GM19035 (cell line): ENCODE measurements around the gene HEPACAM2.

Source experiments
- ATAC-seq: cut with Tn5 transposase; IDR thresholded peaks from one replicate; pipeline ENCODE4 v1.9.1; 2021; ENCODE audit not compliant: unreplicated experiment

HEPACAM2 gene

DNA sequence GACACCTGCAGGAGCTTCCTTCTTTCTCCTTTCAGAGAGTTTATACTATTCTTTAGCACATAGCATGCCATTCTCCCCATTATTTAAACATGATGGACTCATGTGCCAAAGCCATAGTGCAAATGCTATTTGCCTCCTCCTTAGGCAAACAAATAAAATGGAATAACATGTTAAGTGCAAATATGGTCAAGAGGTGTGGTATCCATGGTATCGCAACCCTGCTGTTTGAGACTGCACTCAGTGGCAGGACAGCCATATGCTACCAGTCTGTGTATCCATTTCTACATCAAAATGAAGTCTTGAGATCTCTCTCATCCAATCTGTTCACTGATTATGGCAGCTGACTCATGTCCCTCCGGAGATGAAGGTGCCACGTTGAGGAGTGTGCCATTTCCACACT is 22.8 kb downstream of the HEPACAM2 start:
- ATAC-seq, result no peak

DNA sequence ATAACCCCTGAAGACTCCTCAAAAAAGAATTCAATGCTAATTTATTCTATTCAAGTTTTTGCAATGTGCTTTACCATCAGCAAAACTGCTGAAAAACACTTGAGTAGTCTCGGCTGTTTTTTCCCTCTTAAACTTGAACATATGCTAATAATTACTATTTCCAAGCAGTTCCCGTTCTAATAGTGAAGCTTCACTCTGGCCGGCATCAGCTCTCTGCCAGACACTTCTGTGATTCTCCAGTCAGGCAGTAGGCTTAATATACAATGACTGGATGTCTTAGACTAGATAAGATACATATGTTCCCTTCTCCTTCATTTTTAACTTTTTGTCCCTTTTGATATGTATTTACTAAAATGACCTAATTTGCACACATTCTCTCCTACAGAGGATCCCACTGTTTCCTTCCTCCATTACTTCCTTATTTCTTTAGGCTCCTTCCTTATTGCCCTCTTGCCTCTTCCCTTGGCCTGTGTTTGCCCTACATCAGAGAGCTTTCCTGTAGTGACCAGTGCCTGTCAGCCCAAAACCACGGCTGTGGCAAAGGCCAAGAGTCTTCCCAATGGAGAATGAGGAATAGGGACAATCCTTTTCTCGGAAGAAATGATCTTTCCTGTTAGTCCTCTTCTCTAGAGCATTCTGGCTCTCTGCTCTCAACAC is 23.5 kb downstream of the HEPACAM2 start:
- no peak for ATAC-seq

DNA sequence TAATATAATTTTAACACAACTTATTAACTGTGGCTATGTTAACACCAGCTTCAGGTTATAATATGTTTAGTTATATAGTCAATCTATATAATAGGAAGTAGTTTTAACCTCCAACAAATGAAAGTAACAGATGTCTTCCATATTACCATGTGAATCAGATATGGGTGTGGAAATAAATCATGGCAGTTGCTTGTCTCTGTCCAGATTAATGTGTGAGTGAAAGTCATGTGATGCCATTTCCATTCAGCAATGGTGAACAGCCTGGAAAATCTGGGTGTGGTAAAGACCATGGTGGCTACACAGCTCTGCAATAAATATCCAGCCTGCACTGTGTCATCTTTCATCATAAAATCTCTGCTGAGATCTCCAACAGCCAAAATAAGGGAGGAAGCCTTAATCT is 27.8 kb downstream of the HEPACAM2 start:
- no peak for ATAC-seq

DNA sequence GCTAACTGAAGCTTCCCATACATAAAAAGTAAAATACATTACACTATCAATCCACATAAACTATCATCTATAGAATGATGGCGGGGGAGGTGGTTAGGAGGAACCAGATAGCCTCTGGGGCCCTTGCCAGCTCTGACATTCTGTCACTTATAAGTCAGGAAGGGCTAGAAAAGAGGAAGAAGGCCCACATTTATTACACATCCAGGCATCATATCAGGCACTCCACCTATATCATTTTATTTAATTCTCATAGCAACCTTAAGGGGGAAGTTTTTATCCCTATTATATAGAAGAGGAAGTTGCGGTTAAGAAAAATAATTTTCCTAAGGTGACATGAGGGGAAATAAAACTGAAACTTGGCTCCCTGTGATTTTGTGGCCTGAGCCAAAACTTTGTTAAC is 29.9 kb downstream of the HEPACAM2 start:
- ATAC-seq, result no peak

DNA sequence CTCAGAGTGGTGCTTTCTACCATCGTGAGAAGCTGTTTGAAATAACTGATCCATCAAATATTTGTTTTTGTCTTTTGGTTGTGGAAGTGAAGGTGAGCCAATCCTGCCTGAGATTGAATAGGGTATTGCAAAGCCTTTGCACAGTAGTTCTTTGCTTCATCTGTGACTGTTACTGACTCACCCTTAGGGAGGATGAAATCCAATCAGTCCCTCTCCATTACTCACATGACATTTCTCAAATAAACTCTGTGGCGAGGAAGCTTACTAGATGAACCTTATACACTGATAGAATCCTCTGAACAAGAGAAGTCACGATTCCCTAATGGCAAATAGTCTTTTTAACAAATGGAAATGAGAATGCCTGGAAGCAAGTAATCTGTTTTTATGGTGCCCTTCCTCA is 31.9 kb downstream of the HEPACAM2 start:
- no peak for ATAC-seq

DNA sequence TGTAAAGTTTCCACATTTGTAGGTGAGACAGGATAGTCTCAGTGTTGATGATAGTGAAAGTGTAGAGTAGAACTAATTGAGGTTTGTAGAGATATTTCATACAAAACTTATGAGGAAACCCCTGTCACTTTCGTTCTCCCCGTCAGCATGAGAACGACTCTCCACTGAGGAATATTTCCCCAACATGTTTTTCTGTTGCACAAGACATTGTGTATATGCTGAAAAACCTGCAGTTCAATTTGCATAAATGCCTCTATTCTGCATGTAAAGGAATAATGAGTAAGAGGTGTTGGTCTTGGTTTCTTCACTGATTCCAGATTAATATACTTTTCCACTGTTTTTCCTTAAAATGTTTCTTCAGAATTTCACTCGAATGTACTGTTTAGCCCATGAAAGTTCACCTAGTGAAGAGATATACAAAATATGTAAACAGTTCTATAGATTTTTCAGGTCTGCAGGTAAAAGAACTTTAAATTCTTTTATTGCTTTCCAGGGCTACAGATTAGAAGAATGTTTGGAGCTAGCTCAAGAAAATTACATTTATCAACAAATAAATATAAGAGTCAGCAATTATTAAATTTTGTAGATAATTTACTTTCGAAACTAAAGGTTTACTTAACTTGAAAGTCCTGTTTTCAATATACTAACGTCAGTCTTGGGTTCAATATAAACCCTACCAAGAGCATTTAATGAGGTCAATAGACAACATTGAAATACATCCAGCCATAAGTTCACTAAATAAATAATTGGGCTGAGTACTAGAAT is 37.2 kb downstream of the HEPACAM2 start:
- no peak for ATAC-seq

DNA sequence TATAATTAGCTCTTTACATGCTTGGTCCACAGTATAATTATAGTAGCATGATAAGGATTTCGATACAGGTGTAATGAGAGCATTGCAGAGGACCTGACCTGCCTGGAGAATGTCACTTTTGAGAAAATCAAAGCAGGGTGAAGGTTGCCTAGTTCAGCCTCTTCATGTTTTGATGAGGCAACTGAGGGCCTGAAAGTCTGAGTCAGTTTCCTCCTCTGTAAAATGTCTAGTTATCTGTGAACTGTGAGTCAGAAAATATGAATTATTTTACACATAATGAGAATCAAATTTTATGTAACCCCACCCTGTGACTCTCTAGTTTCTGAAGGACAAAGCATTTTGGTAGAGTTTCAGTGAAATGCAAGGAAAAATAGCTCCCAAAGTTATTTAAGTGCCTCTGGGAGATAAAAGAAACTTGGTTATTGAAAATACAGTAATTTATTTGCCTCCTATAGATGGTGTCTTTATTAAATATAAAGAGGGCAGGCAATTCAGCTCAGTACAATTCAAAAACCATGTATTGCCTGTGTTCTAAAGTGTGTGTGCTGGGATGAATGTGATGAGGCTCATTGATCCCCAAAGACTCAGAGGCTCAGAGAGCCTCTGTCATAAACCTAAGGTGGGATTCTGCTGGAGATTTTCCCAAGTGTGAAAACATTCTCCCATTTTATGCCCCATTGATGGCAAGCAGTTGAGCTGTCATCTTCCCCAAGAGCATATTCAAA is 40.8 kb downstream of the HEPACAM2 start:
- no peak for ATAC-seq

DNA sequence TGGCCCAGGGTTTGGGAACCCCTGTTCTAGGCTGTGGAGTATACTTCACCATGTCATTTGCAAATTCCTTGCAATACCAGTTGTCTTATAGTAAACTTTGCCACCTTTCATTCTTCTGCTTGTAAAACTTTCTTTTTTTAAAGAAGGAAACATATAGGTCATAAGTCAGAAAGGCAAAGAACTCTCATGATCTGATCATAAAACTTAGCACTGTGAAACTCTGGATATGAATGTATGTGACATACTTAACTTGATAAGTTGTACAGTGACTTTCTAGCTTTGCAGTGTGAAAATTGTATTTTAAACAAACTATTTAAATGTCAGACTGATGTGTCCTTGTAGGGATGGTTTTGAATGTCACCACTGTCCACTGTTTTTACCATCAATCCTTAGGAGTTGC is 47.1 kb downstream of the HEPACAM2 start:
- ATAC-seq, result no peak

DNA sequence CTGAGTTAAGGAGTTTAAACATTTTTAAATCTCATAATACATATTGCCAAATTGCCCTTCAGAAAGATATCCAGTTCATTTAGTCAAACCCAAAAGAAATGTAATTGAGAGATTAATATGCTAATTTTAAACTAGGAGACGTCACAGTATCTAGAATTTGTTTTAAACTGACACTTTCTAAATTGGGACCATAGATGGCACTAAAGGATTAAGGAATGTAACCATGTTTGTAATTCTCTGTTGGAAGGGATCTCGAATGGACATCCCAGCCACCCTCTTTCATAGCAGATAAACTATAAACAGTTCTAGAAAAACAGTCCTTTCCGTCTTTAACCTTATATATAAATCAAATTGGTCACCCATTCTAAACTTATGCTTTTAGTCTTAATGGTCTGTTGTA is 48.1 kb downstream of the HEPACAM2 start:
- ATAC-seq, result no peak

DNA sequence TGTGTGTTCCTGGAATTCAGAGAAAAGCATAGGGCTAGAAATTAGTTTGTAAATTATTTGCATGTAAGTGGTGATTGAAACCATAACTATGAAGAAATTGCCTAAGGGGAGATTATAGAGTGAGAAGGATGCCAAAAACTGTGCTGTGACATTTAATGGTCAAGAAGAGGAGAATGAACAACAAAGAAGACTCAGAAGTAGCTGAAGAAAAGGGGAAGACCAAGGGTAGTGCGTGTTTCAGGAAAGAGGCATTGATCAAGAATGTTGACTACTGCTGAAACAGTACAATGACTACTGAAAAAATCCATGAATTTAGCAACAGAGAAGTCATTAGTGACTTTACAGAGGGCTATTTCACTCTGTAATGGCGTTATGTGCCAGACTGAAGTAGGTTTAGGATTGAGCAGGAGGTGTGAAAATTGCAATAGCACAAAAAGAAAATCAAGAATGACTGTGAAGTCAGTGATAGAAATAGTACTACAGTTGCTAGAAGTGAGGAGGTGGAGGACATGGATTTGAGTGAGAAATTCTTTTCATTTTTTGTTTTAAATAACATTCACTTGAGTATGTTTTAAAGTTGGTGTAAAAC is 49.2 kb downstream of the HEPACAM2 start:
- ATAC-seq, result no peak

DNA sequence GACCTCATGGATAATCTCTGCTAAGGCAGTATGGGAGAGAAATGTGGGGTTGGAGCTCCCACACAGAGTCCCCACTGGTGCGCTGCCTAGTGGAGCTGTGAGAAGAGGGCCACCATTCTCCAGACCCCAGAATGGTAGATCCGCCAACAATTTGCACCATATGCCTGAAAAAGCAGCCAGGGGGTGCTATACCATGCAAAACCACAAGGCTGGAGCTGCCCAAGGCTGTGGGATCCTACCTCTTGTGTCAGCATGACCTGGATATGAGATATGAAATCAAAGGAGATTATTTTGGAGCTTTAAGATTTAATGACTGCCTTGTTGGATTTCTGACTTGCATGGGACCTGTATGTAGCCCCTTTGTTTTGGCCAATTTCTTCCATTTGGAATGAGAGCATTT is 51.0 kb downstream of the HEPACAM2 start:
- ATAC-seq, result no peak

DNA sequence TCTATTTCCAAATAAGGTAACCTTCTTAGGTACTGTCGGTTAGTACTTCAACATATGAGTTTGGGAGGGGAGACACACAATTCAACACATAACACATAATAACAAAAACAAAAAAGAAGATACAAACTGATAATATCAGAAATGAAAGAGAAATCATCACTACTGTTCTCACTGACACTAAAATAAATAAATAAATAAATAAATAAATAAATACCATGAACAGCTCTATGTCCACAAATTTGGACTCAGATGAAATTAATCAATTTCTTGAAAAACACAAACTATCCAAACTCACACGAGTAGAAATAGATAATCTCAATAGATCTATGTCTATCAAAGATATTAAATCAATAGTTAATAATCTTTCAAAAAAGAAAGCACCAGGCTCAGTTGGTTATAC is 53.6 kb downstream of the HEPACAM2 start:
- no peak for ATAC-seq

DNA sequence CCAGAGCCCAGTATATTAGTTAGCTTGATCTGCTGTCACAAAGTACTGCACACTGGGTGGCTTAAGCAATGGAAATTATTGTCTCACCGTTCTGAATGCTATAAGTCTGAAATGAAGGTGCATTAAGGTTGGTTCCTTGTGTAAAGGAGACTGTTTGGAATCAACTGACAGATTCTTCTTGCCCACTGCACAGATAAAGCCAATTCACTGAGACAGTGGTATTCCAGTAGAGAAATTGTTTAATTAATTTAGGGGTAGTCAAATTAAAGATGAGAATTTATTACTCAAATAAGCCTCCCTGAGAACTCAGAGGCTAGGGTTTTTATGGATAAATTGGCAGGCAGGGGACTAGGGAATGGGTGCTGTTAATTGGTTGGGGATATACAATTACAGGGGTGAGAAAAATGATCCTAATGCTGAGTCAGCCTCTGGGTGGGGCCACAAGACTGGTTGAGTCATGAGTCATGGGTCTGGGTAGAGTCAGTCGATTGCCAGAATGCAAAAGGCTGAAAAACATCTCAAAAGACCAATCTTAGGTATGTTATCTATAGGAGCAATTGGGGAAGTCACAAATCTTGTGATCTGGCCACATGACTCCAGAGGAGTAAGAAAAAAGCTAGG is 54.6 kb downstream of the HEPACAM2 start:
- ATAC-seq, result no peak

DNA sequence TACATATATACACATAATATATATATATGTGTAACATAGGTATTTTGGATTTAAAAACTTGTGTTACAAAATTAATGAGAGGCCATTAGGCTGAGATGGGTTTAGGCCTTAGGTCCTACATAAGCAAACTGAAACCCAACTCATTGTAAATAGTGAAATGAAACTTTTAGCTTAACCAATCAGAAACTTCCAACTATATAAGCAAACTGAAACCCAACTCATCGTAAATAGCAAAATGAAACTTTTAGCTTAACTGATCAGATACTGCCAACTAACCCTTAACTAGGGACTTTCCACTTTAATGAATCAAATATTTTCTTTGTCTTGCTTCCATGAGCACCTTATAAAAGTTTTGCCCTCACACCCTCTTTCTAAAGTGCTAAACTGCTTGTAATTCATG is 60.8 kb downstream of the HEPACAM2 start:
- ATAC-seq, result peak; percentile 97

DNA sequence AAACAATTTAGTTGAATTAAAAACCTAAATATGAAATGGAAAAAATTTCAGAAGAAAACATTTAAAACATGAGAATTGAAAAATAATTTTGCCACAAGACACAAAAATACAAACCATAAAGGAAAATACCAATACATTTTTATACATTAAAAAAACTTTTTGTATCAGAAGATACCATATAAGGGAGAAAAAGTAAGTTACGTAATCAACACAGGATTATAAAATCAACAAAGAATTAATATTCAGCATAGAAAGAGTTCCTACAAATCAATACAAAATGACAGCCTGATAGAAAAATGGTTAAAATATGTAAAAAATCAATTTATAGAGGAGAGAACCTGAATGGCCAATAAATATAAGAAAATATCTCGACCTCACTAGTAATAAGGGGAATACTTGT is 61.5 kb downstream of the HEPACAM2 start:
- ATAC-seq, result no peak

DNA sequence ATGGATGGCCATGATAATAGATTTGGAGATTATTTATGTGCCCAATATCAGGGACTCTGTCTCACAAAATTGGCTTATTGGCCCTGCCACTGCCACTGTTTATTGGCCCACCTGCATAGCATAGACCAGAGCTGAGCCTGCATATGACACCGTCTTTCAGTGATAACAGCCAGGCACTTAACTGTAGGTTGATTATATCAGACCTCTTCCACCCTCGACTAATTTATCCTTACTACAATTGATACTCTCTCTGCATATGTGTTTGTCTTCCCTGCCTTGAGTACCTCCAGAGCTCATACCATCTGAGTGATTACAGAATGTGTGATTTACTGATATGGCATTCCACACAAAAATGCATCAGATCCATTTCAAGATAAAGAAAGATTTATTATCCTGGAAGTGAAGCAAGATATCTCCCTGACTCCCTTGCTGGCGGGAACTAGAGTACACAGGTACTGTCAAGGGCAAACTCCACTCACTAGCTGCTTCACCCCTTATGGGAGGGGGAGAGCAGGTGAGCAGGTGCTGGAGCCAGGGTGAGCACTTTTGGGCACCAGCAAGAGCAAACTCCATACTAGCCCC is 65.0 kb downstream of the HEPACAM2 start:
- no peak for ATAC-seq

DNA sequence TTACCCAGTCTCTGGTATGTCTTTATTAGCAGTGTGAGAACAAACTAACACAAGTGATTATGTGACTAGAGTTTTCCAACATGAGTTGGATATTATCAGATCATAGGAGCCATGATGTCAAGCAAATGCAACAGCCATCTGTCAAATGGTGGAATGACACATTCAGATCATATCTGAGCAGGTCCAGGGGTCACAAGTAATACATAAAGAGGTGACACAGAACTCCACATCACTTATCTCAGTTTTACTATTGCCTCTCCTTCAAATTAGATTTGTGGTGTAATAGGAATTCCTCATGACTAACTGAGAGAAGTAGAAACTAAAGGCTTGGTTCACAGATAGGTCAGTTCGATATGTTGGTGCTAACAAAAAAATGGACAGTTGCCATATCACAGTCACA is 65.9 kb downstream of the HEPACAM2 start:
- no peak for ATAC-seq

DNA sequence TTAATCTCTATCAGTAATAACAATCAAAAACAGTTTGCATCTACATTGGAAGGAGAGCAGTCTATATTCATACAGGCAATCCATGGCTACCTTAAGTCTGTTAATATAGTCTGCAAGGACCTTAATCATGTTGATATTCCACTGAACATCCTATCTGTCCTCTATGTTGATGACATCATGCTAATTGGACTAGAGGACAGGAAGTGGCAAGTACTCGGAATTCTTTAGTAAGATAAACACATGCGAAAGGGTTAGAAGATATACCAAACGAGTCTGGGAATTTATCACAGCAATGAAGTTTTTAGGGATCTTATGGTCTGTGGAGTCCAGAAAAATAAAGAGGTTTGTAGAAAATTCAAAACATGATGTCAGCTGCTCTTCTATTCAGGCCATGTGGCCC is 66.8 kb downstream of the HEPACAM2 start:
- ATAC-seq, result no peak

DNA sequence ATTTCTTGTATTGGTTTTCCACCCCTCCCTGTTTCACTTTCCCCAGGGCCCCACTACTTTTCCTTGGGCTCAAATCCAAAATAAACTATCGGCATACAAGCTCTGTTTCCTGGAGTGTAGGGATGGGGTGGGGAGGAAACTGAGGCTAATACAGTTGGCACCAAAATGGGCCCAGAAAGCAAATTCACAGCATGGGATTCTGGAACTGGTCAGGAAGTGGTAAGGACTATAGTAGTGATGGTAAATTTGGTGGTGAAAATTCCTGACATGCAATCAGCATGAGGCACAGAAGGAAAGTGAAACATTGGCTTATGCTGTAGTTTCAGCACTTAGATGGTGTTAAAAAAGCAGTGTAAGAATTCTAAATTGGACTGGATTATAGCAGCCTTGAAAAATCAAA is 69.4 kb downstream of the HEPACAM2 start:
- no peak for ATAC-seq

DNA sequence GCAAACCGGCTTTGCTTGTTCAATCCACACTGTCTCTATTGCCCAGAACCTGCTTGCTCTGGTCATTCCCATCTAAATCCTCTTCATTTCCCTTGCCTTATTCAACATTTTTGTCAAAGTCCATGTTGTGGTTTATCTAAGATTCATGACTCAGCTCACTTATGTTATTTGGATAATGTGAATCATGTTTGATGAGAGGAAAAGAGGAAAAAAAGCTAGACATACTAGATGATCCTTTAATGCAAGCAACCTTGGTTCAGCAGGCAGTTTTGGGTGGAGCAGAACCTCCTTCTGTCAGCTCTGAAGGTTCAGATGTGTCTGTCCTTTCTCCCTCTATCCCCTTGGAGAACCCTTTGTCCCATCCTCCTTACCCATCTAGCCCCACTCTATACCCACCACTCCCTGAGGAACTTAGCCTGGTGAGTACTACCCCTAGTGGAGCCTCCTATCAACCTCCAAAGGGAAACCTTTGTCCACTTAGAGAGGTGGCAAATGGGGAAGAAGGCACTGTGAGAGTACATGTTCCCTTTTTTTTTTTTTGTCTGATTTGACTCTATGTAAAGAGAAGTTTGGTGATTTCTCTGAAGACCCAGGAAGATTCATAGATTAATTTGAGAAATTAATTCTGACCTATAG is 76.0 kb downstream of the HEPACAM2 start:
- ATAC-seq, result no peak

DNA sequence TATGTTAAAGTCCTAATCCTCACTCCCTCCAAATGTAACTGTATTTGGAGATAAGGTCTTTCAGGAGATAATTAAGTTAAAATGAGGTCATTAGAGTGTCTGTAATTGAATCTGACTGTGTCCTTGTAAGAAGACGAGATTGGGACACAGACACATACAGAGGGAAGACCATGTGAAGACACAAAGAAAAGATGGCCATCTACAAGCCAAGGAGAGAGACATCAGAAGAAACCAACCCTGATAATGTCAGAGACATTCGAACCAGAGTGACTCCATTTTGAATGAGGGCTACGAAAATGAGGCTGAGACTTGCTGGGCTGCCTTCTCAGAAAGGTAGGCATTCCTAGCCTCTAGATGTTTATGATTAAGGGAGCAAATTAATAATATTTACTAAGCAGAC is 77.5 kb downstream of the HEPACAM2 start:
- ATAC-seq, result no peak
